Activated CD8-positive, alpha-beta T cell treated with anti-CD3 and anti-CD28 coated beads, Interleukin-2, amount 10 ng/mL, durations not matched to agents 7 days and 5 days (primary cell): ENCODE results near the gene SPRYD3. TPM values are rescaled to one million over a fixed set of nuclear protein-coding genes. Genes with fewer than 3 reads are reported as not detected.

Experiments used
- ATAC-seq: fragments of 150-1000 bp; cut with Tn5 transposase; one replicate; pipeline ENCODE4 v1.10.0; 2021; ENCODE audit warnings: moderate library complexity
- CTCF ChIA-PET: fragments of 350-600 bp; sonication (Branson Sonifier 250); formaldehyde crosslinking; loops from one replicate; lab custom pipeline; 2021; ENCODE audit warnings: antibody characterized with exemption; lab: Charles Lee
- POLR2A ChIA-PET: fragments of 350-600 bp; sonication (Branson Sonifier 250); formaldehyde crosslinking; loops from one replicate; lab custom pipeline; 2021; ENCODE audit warnings: antibody characterized with exemption; lab: Charles Lee
- DNase-seq: peaks from one replicate; pipeline ENCODE4 v3.0.0-alpha.2; 2020
- H3K27ac Mint-ChIP-seq: one replicate; pipeline ENCODE4 v1.8.0; 2021; ENCODE audit warnings: mild to moderate bottlenecking, mixed read lengths
- H3K27me3 Mint-ChIP-seq: one replicate; pipeline ENCODE4 v1.8.0; 2021; ENCODE audit warnings: low read depth, mixed read lengths
- H3K36me3 Mint-ChIP-seq: one replicate; pipeline ENCODE4 v1.8.0; 2021; ENCODE audit warnings: low read depth, mixed read lengths
- H3K4me1 Mint-ChIP-seq: one replicate; pipeline ENCODE4 v1.8.0; 2021; ENCODE audit warnings: low read depth, mixed read lengths
- H3K4me3 Mint-ChIP-seq: one replicate; pipeline ENCODE4 v1.8.0; 2021; ENCODE audit warnings: mild to moderate bottlenecking, mixed read lengths
- H3K9me3 Mint-ChIP-seq: one replicate; pipeline ENCODE4 v1.8.0; 2022; ENCODE audit warnings: mixed read lengths; ENCODE audit not compliant: insufficient read depth
- total RNA-seq, 2 experiments: library from RNA; stranded (reverse); gene quantifications; one replicate each; pipeline ENCODE4 v1.2.3, GENCODE V29; 2021

Gene SPRYD3
- total RNA-seq, 2 experiments from 2014 or later: 27.2 to 31.2 TPM

DNA sequence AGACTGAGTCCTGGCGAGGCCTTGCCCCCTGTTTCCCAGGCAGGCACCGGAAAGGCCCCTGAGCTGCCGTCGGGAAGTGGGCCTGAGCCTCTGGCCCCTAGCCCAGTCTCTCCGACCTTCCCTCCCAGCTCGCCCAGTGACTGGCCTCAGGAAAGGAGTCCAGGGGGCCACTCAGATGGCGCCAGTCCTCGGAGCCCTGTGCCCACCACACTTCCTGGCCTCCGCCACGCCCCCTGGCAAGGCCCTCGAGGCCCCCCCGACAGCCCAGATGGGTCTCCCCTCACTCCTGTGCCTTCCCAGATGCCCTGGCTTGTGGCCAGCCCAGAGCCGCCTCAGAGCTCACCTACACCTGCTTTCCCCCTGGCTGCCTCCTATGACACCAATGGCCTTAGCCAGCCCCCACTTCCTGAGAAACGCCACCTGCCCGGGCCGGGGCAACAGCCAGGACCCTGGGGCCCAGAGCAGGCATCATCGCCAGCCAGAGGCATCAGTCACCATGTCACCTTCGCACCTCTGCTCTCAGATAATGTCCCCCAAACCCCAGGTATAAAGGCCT lies 18.4 kb downstream of the SPRYD3 start:
- Mint-ChIP-seq H3K4me1 (peaks cover under 1% of the 10 kb centered on the region), H3K27ac (no peak overlapping the region), H3K9me3 (no peaks in the 10 kb centered on the region), H3K36me3 (peaks cover 14% of the 10 kb centered on the region), H3K4me3 (no peak overlapping the region), H3K27me3 (no peaks in the 10 kb centered on the region)
- ChIA-PET POLR2A (no interaction called here), CTCF (interaction anchor here (1.0 to 2.5 kb wide), 7 partner anchors 8 to 39 kb away, joined by 3 to 11 read pairs (median 4); partner anchors contain the start of genes IGFBP6 and SPRYD3)
- DNase-seq (no peak), ATAC-seq (no peak)

DNA sequence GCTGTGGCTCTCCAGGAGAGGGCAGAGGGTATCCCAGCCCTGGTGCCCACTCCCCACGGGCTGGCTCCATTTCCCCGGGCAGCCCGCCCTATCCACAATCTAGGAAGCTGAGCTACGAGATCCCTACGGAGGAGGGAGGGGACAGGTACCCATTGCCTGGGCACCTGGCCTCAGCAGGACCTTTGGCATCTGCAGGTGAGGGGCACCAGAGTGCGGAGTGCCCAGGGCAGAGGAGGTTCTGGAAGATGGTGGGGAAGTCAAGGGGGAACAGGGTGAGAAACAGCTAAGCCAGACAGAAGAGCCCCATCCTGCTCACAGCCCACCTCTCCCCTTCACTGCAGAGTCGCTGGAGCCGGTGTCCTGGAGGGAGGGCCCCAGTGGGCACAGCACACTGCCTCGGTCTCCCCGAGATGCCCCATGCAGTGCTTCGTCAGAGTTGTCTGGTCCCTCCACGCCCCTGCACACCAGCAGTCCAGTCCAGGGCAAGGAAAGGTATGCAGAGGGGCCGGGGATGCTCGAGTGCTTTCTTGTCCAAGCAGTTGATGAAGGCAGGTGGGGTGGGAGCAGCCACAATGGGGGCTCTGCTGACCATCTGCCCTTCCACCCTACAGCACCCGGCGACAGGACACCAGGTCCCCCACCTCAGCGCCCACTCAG lies 19.0 kb downstream of the SPRYD3 start:
- peaks cover 9% of the 10 kb centered on the region for H3K36me3 Mint-ChIP-seq
- ATAC-seq: no peak
- CTCF ChIA-PET: interaction anchor here (1.3 to 2.5 kb wide), 2 partner anchors 19 to 39 kb away, joined by 4 to 11 read pairs; partner anchors contain the start of gene SPRYD3

DNA sequence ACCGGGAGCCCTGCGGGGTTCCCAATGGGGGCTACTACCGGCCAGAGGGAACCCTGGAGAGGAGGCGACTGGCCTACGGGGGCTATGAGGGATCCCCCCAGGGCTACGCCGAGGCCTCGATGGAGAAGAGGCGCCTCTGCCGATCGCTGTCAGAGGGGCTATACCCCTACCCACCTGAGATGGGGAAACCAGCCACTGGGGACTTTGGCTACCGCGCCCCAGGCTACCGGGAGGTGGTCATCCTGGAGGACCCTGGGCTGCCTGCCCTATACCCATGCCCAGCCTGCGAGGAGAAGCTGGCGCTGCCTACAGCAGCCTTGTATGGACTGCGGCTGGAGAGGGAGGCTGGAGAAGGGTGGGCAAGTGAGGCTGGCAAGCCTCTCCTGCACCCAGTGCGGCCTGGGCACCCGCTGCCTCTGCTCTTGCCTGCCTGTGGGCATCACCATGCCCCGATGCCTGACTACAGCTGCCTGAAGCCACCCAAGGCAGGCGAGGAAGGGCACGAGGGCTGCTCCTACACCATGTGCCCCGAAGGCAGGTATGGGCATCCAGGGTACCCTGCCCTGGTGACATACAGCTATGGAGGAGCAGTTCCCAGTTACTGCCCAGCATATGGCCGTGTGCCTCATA lies 19.6 kb downstream of the SPRYD3 start:
- Mint-ChIP-seq H3K4me3 (no peak overlapping the region), H3K36me3 (peaks cover 3% of the 10 kb centered on the region), H3K27ac (no peak overlapping the region), H3K9me3 (no peaks in the 10 kb centered on the region), H3K4me1 (peaks cover 5% of the 10 kb centered on the region), H3K27me3 (no peaks in the 10 kb centered on the region)
- CTCF ChIA-PET: interaction anchor here (1.3 kb wide), 1 partner anchor 39 kb away, joined by 4 read pairs; no protein-coding TSS in a partner anchor
- DNase-seq (no peak), ATAC-seq (no peak)
- POLR2A ChIA-PET: no interaction called here

More for the DNA sequence above, 19.0 kb downstream of the SPRYD3 start:
- no peak for DNase-seq
- Mint-ChIP-seq H3K27me3 (no peaks in the 10 kb centered on the region), H3K4me3 (no peak overlapping the region), H3K4me1 (peaks cover 2% of the 10 kb centered on the region), H3K9me3 (no peaks in the 10 kb centered on the region), H3K27ac (no peak overlapping the region)
- POLR2A ChIA-PET: no interaction called here

DNA sequence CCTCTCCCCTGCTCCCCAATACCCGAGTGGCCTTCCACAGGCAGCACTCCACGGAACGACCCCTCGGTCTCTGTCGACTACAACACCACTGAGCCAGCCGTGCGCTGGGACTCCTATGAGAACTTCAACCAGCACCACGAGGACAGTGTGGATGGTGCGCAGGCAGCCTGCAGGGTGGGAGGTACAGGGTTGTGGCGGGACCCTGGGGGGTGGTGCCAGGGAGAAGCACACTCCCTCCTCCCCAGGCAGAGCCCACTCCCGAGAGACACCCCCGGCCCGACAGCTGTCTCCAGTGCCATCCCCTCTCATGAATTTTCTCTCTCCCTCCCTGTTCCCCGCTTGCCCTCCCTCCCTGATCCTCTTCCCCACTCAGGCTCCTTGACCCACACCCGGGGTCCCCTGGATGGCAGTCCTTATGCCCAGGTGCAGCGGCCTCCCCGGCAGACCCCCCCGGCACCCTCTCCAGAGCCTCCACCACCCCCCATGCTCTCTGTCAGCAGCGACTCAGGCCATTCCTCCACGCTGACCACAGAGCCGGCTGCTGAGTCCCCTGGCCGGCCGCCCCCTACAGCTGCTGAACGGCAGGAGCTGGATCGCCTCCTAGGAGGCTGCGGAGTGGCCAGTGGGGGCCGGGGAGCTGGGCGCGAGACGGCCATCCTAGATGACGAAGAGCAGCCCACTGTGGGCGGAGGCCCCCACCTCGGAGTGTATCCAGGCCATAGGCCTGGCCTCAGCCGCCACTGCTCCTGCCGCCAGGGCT lies 20.3 kb downstream of the SPRYD3 start:
- H3K27me3 Mint-ChIP-seq: no peaks in the 10 kb centered on the region
- no peak overlapping the region for H3K27ac Mint-ChIP-seq
- H3K4me3 Mint-ChIP-seq: no peak overlapping the region
- DNase-seq (no peak), ATAC-seq (no peak)
- POLR2A ChIA-PET: interaction anchor here (0.6 kb wide), 1 partner anchor 40 kb away, joined by 3 read pairs; no protein-coding TSS in a partner anchor
- peaks cover under 1% of the 10 kb centered on the region for H3K36me3 Mint-ChIP-seq
- CTCF ChIA-PET: interaction anchor here (1.7 kb wide), 1 partner anchor 40 kb away, joined by 5 read pairs; no protein-coding TSS in a partner anchor
- H3K9me3 Mint-ChIP-seq: no peaks in the 10 kb centered on the region
- peaks cover 10% of the 10 kb centered on the region for H3K4me1 Mint-ChIP-seq

DNA sequence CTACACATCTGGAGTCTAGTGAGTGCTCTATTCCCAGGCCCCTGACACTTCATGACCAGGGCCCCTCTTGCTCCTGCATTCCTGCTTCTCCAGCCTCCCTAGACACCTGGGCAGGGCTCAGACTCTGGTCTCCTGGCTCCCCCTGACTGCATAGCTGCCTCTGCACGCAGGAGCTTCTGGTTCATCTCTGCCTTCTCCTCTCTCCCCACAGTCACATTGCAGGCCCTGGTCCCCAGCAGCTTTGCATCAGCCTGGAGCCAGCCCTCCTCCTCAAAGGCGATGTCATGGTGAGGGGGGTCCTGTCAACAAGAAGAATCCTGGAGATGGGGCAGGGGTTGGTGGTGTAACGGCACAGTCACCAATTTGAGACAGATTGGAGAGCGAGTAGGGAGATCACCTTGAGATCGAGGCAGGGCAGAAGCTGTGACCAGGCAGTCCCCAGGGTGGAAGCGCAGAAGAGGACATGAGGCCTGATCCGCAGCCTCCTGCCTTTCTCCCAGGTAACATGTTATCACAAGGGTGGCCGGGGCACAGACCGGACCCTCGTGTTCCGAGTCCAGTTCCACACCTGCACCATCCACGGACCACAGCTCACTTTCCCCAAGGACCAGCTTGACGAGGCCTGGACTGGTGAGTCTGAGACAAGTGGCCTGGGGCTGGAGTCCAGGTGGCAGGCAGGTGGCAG lies 21.2 kb downstream of the SPRYD3 start:
- no peaks in the 10 kb centered on the region for H3K9me3 Mint-ChIP-seq
- H3K27ac Mint-ChIP-seq: no peak overlapping the region
- H3K4me1 Mint-ChIP-seq: peaks cover 15% of the 10 kb centered on the region
- DNase-seq: no peak
- H3K4me3 Mint-ChIP-seq: no peak overlapping the region
- H3K36me3 Mint-ChIP-seq: no peaks in the 10 kb centered on the region
- ChIA-PET POLR2A (interaction anchor here (0.6 to 1.4 kb wide), 3 partner anchors 20 to 40 kb away, joined by 3 read pairs; no protein-coding TSS in a partner anchor), CTCF (interaction anchor here (1.1 to 5.9 kb wide), 5 partner anchors 8 to 45 kb away, joined by 4 to 58 read pairs (median 5); partner anchors contain the start of gene SOAT2)
- no peak for ATAC-seq
- no peaks in the 10 kb centered on the region for H3K27me3 Mint-ChIP-seq

DNA sequence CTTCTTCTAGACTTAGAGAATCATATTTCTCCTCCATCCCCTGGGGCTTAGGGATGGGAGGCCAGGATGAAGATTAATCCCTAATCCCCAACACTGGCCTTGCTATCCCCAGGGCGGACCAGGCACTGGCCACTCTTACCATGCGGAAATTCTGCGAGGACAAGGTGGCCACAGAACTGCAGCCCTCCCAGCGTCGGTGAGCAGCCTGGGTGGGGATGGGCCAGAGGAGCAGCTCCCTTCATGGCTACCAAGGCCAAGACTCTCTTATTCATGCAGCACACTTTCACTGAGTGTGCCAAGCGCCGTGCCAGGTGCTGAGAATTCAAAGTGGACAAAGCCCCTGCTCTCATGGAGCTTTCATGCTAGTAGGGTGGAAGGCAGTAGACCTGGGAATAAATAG lies 22.3 kb downstream of the SPRYD3 start:
- CTCF ChIA-PET: interaction anchor here (1.1 to 5.9 kb wide), 5 partner anchors 9 to 46 kb away, joined by 4 to 58 read pairs (median 6); partner anchors contain the start of gene SOAT2
- no peaks in the 10 kb centered on the region for H3K36me3 Mint-ChIP-seq
- DNase-seq: no peak
- no peak for ATAC-seq
- H3K9me3 Mint-ChIP-seq: no peaks in the 10 kb centered on the region
- POLR2A ChIA-PET: interaction anchor here (1.4 kb wide), 1 partner anchor 37 kb away, joined by 3 read pairs; no protein-coding TSS in a partner anchor
- H3K27me3 Mint-ChIP-seq: no peaks in the 10 kb centered on the region
- H3K27ac Mint-ChIP-seq: no peak overlapping the region
- peaks cover 15% of the 10 kb centered on the region for H3K4me1 Mint-ChIP-seq
- H3K4me3 Mint-ChIP-seq: no peak overlapping the region

DNA sequence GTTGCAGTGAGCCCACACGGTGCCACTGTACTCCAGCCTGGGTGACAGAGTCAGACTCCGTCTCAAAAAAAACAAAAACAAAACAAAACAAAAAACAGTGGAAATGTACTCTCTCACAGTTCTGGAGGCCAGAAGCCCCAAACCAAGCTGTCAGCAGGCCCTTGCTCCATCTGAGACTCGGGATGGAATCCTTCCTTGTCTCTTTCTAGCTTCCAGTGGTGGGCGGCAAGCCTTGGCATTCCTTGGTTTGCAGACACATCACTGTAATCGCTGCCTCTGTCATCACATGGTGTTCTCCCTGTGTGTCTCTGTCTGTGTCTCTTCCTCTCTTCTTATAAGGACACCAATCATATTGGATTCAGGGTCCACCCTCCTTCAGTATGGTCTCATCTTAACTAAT lies 22.9 kb downstream of the SPRYD3 start:
- Mint-ChIP-seq H3K9me3 (no peaks in the 10 kb centered on the region), H3K27me3 (no peaks in the 10 kb centered on the region), H3K4me3 (no peak overlapping the region), H3K4me1 (peaks cover 15% of the 10 kb centered on the region), H3K27ac (no peak overlapping the region), H3K36me3 (no peaks in the 10 kb centered on the region)
- ATAC-seq: no peak
- POLR2A ChIA-PET: interaction anchor here (1.4 kb wide), 1 partner anchor 37 kb away, joined by 3 read pairs; no protein-coding TSS in a partner anchor
- DNase-seq: no peak
- CTCF ChIA-PET: interaction anchor here (1.2 to 5.9 kb wide), 4 partner anchors 9 to 43 kb away, joined by 4 to 58 read pairs (median 15); no protein-coding TSS in a partner anchor

DNA sequence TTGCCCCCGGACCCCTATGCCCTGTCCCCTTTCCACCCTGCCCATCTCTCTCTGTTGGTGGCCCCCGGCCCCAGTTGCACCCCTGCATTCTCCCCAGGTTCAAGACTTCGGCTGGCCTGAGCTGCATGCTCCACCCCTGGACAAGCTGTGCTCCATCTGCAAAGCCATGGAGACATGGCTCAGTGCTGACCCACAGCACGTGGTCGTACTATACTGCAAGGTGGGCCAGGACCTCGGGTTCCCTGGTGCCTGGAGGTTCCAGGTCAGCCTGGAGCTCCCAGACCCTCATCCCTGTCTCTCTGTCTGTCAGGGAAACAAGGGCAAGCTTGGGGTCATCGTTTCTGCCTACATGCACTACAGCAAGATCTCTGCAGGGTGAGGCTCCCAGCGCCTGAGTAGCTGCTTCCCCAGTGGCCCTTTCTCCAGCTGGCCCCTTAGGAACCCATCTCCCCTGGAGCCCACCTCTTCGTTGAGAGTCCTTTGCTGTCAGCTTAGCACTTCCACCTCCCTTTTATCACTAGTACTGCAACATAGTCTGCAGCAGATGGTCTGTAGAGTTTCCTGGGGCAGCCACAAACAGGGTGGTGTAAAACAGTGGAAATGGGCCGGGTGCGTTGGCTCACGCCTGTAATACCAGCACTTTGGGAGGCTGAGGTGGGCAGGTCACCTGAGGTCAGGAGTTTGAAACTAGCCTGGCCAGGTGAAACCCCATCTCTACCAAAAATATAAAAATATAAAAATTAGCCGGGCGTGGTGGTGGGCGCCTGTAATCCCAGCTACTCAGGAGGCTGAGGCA lies 23.5 kb downstream of the SPRYD3 start:
- Mint-ChIP-seq H3K4me1 (peaks cover 15% of the 10 kb centered on the region), H3K4me3 (peak overlapping the region; percentile 33), H3K9me3 (no peaks in the 10 kb centered on the region), H3K27me3 (no peaks in the 10 kb centered on the region), H3K27ac (no peak overlapping the region), H3K36me3 (no peaks in the 10 kb centered on the region)
- ATAC-seq: no peak
- DNase-seq: no peak
- POLR2A ChIA-PET: interaction anchor here (1.1 kb wide), 1 partner anchor 12 kb away, joined by 3 read pairs; no protein-coding TSS in a partner anchor
- CTCF ChIA-PET: interaction anchor here (1.2 to 5.9 kb wide), 5 partner anchors 10 to 48 kb away, joined by 3 to 58 read pairs (median 13); partner anchors contain the start of gene SOAT2

DNA sequence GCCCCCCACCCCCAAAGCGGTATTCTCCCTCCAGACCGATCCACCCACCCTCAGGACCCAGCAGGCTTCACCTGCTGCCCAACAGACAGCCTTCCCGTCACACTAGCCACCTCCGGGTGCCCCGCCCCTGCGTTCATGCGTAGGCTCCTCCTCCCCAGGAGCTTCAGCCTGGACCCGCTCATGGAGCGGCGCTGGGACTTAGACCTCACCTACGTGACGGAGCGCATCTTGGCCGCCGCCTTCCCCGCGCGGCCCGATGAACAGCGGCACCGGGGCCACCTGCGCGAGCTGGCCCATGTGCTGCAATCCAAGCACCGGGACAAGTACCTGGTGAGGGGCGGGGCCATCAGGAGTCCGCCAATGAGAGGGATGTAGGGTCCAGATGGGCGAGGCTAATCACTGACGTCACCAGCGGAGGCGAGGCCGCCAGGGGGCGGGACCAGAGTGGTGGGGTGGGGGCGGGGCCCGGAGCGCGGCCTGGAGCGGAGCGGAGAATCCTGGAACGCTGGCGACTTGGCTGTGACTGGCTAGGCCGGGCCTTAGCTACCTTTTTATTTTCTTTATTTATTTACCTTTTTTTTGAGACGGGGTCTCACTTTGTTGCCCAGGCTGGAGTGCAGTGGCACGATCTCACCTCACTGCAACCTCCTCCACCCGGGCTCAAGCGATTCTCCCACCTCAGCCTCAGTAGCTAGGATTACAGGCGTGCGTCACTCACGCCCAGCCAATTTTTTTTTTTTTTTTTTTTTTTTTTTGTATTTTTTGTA lies 24.9 kb downstream of the SPRYD3 start:
- ATAC-seq: peak; percentile 94
- H3K4me3 Mint-ChIP-seq: peak overlapping the region; percentile 94
- peak; percentile 96 for DNase-seq
- H3K9me3 Mint-ChIP-seq: no peaks in the 10 kb centered on the region
- POLR2A ChIA-PET: interaction anchor here (1.0 to 2.3 kb wide), 3 partner anchors 9 to 49 kb away, joined by 3 to 9 read pairs (median 3); partner anchors contain the start of gene SOAT2
- CTCF ChIA-PET: interaction anchor here (0.7 to 5.9 kb wide), 10 partner anchors 10 to 267 kb away, joined by 3 to 58 read pairs (median 10); partner anchors contain the start of genes AAAS, ESPL1, SOAT2 and SPRYD3
- H3K4me1 Mint-ChIP-seq: peaks cover 17% of the 10 kb centered on the region
- H3K27ac Mint-ChIP-seq: peak overlapping the region; percentile 94
- H3K27me3 Mint-ChIP-seq: no peaks in the 10 kb centered on the region
- H3K36me3 Mint-ChIP-seq: no peaks in the 10 kb centered on the region
